ENCODE measurements around the gene LARGE1. TPM values are rescaled to one million over a fixed set of nuclear protein-coding genes. Genes with fewer than 3 reads are reported as not detected.

Gene LARGE1
- total and polyA plus RNA-seq, 11 donors = 31.2 to 211 (median 129) TPM

DNA sequence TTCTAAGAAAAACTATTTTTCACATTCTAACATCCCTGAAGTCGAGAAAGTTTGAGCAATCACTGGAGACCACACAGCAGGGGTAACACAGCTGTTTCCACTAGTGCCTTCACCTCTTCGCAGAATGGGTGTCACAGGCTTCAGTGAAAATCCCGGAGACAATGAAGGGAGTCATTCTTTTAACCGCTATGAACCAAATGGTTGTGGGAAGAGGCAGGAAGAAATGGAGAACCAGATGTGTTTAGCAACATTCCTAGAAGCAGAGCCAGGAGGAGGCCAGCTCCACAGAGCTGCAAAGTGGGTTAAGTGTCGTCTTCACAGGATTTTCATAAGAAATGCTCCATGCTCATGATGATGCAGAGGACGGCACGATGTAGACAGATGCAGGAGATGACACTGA is 221.1 kb downstream of the LARGE1 start:
- TF ChIP-seq POLR2A (IDR thresholded peaks at IDR 0.05) = no peak
- TF ChIP-seq, protein P1, sequence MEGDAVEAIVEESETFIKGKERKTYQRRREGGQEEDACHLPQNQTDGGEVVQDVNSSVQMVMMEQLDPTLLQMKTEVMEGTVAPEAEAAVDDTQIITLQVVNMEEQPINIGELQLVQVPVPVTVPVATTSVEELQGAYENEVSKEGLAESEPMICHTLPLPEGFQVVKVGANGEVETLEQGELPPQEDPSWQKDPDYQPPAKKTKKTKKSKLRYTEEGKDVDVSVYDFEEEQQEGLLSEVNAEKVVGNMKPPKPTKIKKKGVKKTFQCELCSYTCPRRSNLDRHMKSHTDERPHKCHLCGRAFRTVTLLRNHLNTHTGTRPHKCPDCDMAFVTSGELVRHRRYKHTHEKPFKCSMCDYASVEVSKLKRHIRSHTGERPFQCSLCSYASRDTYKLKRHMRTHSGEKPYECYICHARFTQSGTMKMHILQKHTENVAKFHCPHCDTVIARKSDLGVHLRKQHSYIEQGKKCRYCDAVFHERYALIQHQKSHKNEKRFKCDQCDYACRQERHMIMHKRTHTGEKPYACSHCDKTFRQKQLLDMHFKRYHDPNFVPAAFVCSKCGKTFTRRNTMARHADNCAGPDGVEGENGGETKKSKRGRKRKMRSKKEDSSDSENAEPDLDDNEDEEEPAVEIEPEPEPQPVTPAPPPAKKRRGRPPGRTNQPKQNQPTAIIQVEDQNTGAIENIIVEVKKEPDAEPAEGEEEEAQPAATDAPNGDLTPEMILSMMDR (IDR thresholded peaks at IDR 0.05) = no peak
- Histone ChIP-seq H3K4me1 (peaks cover 0 to 21% (median 0%) of the 10 kb centered on the region in 12 donors), H3K9me3 (peaks cover 0 to 12% (median 0%) of the 10 kb centered on the region in 12 donors), H3K36me3 (peaks cover 0 to 10% (median 0%) of the 10 kb centered on the region in 9 donors), H3K27ac (no peak overlapping the region), H3K4me3 (no peak overlapping the region), H3K27me3 (no peaks in the 10 kb centered on the region)
- intact Hi-C loops (cut with DNase I) = no loop called here
- ATAC-seq (no peak), DNase-seq (no peak)
- 89 to 93% (median 90%) methylated on average over 7 of the region's 7 CpGs for WGBS, 4 donors

DNA sequence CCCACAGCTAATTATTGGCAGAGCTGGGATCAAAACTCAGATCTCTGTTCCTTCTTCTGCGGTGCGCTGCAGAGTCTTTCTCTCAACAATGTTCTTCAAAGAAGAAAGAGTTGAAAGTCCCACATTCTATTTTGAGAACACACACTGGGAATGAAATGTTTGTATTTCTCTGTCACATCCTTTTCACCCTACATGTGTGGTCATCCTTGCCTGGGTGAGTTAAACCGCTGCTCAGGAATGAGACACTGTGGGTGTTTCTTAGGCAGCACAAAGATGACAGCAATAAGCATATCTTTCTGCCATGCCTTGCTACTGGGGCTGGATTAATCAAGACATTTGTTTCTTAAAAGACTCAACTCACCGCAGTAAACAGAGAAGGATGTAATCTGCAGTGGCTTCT is 222.6 kb downstream of the LARGE1 start:
- no peaks in the 10 kb centered on the region for H3K27me3 ChIP-seq
- H3K9me3 ChIP-seq = peaks cover 0 to 4% (median 0%) of the 10 kb centered on the region in 12 donors
- ATAC-seq (no peak), DNase-seq (no peak)
- no peak overlapping the region for H3K27ac ChIP-seq
- peaks cover 0 to 10% (median 0%) of the 10 kb centered on the region in 9 donors for H3K36me3 ChIP-seq
- TF ChIP-seq POLR2A (IDR thresholded peaks at IDR 0.05) = no peak
- TF ChIP-seq, protein P1 (IDR thresholded peaks at IDR 0.05) = no peak
- peaks cover 0 to 16% (median 0%) of the 10 kb centered on the region in 12 donors for H3K4me1 ChIP-seq
- 89 to 93% (median 91%) methylated on average over 4 of the region's 4 CpGs for WGBS, 4 donors
- intact Hi-C loops (cut with DNase I) = no loop called here
- no peak overlapping the region for H3K4me3 ChIP-seq

DNA sequence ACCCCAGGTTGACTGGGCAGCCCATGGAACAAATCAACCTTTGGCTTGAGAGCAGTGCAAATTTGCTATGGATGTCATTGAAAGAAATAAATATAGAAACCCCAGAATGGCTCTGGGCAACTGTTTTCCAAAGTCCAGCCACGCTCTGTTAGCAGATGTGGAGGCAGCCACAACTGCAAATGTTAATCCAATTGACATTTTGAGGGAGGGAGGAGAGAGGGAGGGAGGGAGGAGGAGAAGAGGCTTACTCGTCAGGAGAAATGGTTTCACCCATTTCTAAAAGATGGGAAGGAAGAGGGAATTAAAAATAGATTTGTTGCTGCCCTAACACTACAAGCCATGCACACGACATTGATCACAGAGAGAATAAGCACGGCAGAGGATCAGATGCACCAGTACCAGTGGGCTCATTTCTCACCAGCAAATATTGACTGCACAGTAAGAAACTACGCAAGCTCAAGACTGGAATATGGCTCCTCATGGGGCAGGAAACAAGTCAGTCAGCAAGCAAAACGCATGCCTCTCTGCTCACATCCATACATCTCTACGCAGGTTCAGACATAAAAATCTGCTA is 229.1 kb downstream of the LARGE1 start:
- DNase-seq = no peak
- Histone ChIP-seq H3K4me3 (no peak overlapping the region), H3K27me3 (no peaks in the 10 kb centered on the region), H3K27ac (no peak overlapping the region), H3K9me3 (peaks cover 0 to 4% (median 0%) of the 10 kb centered on the region in 12 donors), H3K36me3 (no peaks in the 10 kb centered on the region), H3K4me1 (peaks cover 0 to 13% (median 0%) of the 10 kb centered on the region in 12 donors)
- WGBS, 4 donors = 79 to 88% (median 82%) methylated on average over 7 of the region's 7 CpGs
- ATAC-seq = no peak
- no peak for TF ChIP-seq POLR2A (IDR thresholded peaks at IDR 0.05)
- TF ChIP-seq, protein P1 (IDR thresholded peaks at IDR 0.05) = no peak
- intact Hi-C loops (cut with DNase I) = no loop called here

DNA sequence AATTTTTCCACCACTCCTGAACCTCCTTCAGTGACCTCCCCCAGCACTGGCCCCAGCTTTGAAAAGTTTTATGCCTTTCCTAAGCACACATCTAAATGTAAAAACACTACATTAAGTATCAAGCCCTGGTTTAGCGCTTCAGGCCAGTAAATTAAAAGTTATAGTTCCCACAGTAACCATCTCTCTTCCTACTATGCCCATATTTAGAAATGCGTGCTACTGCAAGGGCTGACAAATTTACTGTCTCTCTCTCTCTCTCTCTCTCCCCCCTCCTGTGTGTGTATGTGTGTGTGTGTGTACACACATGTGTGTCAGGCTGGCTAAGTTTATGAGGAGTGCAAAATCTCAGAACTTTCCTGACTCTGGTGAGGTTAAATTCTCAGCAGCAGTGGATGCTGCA is 231.4 kb downstream of the LARGE1 start:
- DNase-seq (no peak), ATAC-seq (no peak)
- 89 to 98% (median 96%) methylated on average over 2 of the region's 2 CpGs for WGBS, 4 donors

More for the DNA sequence above, 231.4 kb downstream of the LARGE1 start:
- intact Hi-C loops (cut with DNase I) = no loop called here
- H3K36me3 ChIP-seq = no peaks in the 10 kb centered on the region
- H3K27me3 ChIP-seq = no peaks in the 10 kb centered on the region
- peak overlapping the region in 1 of 12 donors; percentile 46 for H3K27ac ChIP-seq
- no peak for TF ChIP-seq POLR2A (IDR thresholded peaks at IDR 0.05)
- TF ChIP-seq, protein P1 (IDR thresholded peaks at IDR 0.05) = no peak
- H3K4me1 ChIP-seq = peaks cover 0 to 22% (median 0%) of the 10 kb centered on the region in 12 donors
- H3K9me3 ChIP-seq = peaks cover 0 to 4% (median 0%) of the 10 kb centered on the region in 12 donors
- no peak overlapping the region for H3K4me3 ChIP-seq
